ENCODE data around the gene SNX11. TPM values are rescaled to one million over a fixed set of nuclear protein-coding genes. Genes with fewer than 3 reads are reported as not detected.

Gene SNX11
- total RNA-seq, 1 experiment from 2014 or later: 26.8 TPM

- Histone ChIP-seq H3K9ac (ENCODE audit: low read length) (no peak overlapping the region), H3K36me3 (ENCODE audit: control insufficient read depth in 1 of 2, insufficient read depth in 2 of 2, low read length in 2 of 2) (no peaks in the 10 kb centered on the region), H3K9me2 (ENCODE audit: insufficient read depth) (no peaks in the 10 kb centered on the region), H3K4me3 (replicated peaks in 1 of 2; ENCODE audit: low read depth in 1 of 2, low read length in 2 of 2) (no peak overlapping the region), H4K20me1 (ENCODE audit: insufficient read depth) (no peaks in the 10 kb centered on the region), H3K4me1 (ENCODE audit: control insufficient read depth in 1 of 2, insufficient read depth in 2 of 2, low read length in 2 of 2) (peaks cover 3 to 6% of the 10 kb centered on the region in 2 experiments; a peak in 3 of 4 replicates), H3K27ac (ENCODE audit: low read depth, low read length) (no peak overlapping the region), H3K27me3 (ENCODE audit: insufficient read depth, low read length) (peaks cover 25% of the 10 kb centered on the region; the same call in 1 of the 2 replicates), H3K4me2 (ENCODE audit: low read length) (no peak overlapping the region), H3K9me3 (ENCODE audit: control insufficient read depth in 1 of 2, insufficient read depth in 1 of 2, low read depth in 1 of 2, low read length in 2 of 2) (no peaks in the 10 kb centered on the region), H2AFZ (ENCODE audit: low read depth, low read length, poor library complexity, severe bottlenecking) (no peak overlapping the region), H3K79me2 (ENCODE audit: insufficient read depth, low read length) (no peaks in the 10 kb centered on the region)
- ATAC-seq (no peak), DNase-seq (ENCODE audit: low read depth, low spot score) (no peak)
- ChIA-PET RAD21 (ENCODE audit: low non-redundant PET in 1 of 2, low total read pairs in 2 of 2, uncharacterized antibody in 2 of 2, unreplicated experiment in 2 of 2) (no interaction called here), CTCF (interaction anchor here (1.0 to 1.5 kb wide), 2 partner anchors 8 to 125 kb away, joined by 4 to 5 read pairs; no protein-coding TSS in a partner anchor), POLR2A (interaction anchor here (0.6 kb wide), 1 partner anchor 103 kb away, joined by 3 read pairs; no protein-coding TSS in a partner anchor)
- intact Hi-C loops (cut with micrococcal nuclease): loop anchor here (10.0 kb wide), 2 partner anchors 644 to 724 kb away; no protein-coding TSS in a partner anchor
- BruUV-seq (replicated peaks): no TSS peak
- TF ChIP-seq MAX (IDR thresholded peaks at IDR 0.05): no peak
- TF ChIP-seq FOSL1 (IDR thresholded peaks at IDR 0.05; ENCODE audit: low read depth): no peak
- no peak for TF ChIP-seq CEBPB (IDR thresholded peaks at IDR 0.05; ENCODE audit: low read depth)
Measured at GRCh38 chr17:48151220-48151619, 43.7 kb downstream of the SNX11 start.

- intact Hi-C loops (cut with micrococcal nuclease): loop anchor here (10.0 kb wide), 2 partner anchors 643 to 723 kb away; no protein-coding TSS in a partner anchor
- ChIA-PET RAD21 (ENCODE audit: low non-redundant PET in 1 of 2, low total read pairs in 2 of 2, uncharacterized antibody in 2 of 2, unreplicated experiment in 2 of 2) (no interaction called here), POLR2A (no interaction called here), CTCF (interaction anchor here (0.9 kb wide), 1 partner anchor 17 kb away, joined by 3 read pairs; no protein-coding TSS in a partner anchor)
- no peak overlapping the region for H3K4me3 ChIP-seq (replicated peaks in 1 of 2; ENCODE audit: low read depth in 1 of 2, low read length in 2 of 2)
- H3K27me3 ChIP-seq (ENCODE audit: insufficient read depth, low read length): peaks cover 25% of the 10 kb centered on the region; the same call in 1 of the 2 replicates
- no peaks in the 10 kb centered on the region for H3K79me2 ChIP-seq (ENCODE audit: insufficient read depth, low read length)
- no peak for TF ChIP-seq ATF3 (IDR thresholded peaks at IDR 0.05)
- TF ChIP-seq CEBPB (IDR thresholded peaks at IDR 0.05; ENCODE audit: low read depth): no peak
- TF ChIP-seq ELF1 (IDR thresholded peaks at IDR 0.05; ENCODE audit: borderline replicate concordance, low read depth): no peak
- TF ChIP-seq ZBTB33 (IDR thresholded peaks at IDR 0.05; ENCODE audit: extremely low read depth, insufficient replicate concordance, low read length): no peak
- no peaks in the 10 kb centered on the region for H3K9me3 ChIP-seq (ENCODE audit: control insufficient read depth in 1 of 2, insufficient read depth in 1 of 2, low read depth in 1 of 2, low read length in 2 of 2)
- BruUV-seq (replicated peaks): no TSS peak
- no peak overlapping the region for H3K9ac ChIP-seq (ENCODE audit: low read length)
- H3K4me1 ChIP-seq (ENCODE audit: control insufficient read depth in 1 of 2, insufficient read depth in 2 of 2, low read length in 2 of 2): peaks cover 3 to 6% of the 10 kb centered on the region in 2 experiments; a peak in 3 of 4 replicates
- H3K27ac ChIP-seq (ENCODE audit: low read depth, low read length): no peak overlapping the region
- H3K4me2 ChIP-seq (ENCODE audit: low read length): no peak overlapping the region
- no peak for DNase-seq (ENCODE audit: low read depth, low spot score)
- H3K36me3 ChIP-seq (ENCODE audit: control insufficient read depth in 1 of 2, insufficient read depth in 2 of 2, low read length in 2 of 2): no peaks in the 10 kb centered on the region
- no peaks in the 10 kb centered on the region for H3K9me2 ChIP-seq (ENCODE audit: insufficient read depth)
- H4K20me1 ChIP-seq (ENCODE audit: insufficient read depth): no peaks in the 10 kb centered on the region
- ATAC-seq: no peak
- H2AFZ ChIP-seq (ENCODE audit: low read depth, low read length, poor library complexity, severe bottlenecking): no peak overlapping the region
Measured at GRCh38 chr17:48152289-48152688, 44.7 kb downstream of the SNX11 start.
